ENCODE data around the gene DAPK2.

Gene DAPK2

GRCh38 chr15:63891079-63891767, 155.1 kb downstream of the DAPK2 start:
- Histone ChIP-seq H3K27me3 (ENCODE audit: control insufficient read depth, insufficient read depth, low read length) (no peaks in the 10 kb centered on the region), H3K4me3 (ENCODE audit: low read length) (no peak overlapping the region), H3K9me3 (ENCODE audit: control insufficient read depth, low read depth, low read length) (no peaks in the 10 kb centered on the region), H3K9ac (ENCODE audit: low read length) (no peak overlapping the region), H3K27ac (ENCODE audit: low read length) (no peak overlapping the region), H3K36me3 (ENCODE audit: control insufficient read depth, low read depth, low read length) (no peaks in the 10 kb centered on the region), H3K4me1 (ENCODE audit: control insufficient read depth, low read depth, low read length) (no peaks in the 10 kb centered on the region)

DNA sequence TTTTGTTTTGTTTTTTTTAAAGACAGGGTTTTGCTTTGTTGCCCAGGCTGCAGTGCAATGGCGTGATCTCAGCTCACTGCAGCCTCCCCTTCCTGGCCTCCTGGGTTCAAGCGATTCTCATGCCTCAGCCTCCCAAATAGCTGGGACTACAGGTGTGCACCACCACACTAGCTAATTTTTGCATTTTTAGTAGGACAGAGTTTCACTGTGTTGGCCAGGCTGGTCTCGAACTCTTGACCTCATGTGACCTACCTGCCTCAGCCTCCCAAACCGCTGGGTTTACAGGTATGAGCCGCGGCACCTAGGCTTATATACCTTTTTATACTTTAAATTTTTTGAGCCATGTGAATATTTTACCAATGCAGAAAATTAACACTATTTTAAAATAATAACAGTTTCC, 155.7 kb downstream of the DAPK2 start:
- no peaks in the 10 kb centered on the region for H3K36me3 ChIP-seq (ENCODE audit: control insufficient read depth, low read depth, low read length)
- H3K4me1 ChIP-seq (ENCODE audit: control insufficient read depth, low read depth, low read length) = no peaks in the 10 kb centered on the region
- no peak overlapping the region for H3K4me3 ChIP-seq (ENCODE audit: low read length)
- H3K9me3 ChIP-seq (ENCODE audit: control insufficient read depth, low read depth, low read length) = no peaks in the 10 kb centered on the region
- H3K27ac ChIP-seq (ENCODE audit: low read length) = no peak overlapping the region
- no peaks in the 10 kb centered on the region for H3K27me3 ChIP-seq (ENCODE audit: control insufficient read depth, insufficient read depth, low read length)
- no peak overlapping the region for H3K9ac ChIP-seq (ENCODE audit: low read length)

GRCh38 chr15:63889831-63890230, 156.5 kb downstream of the DAPK2 start:
- no peaks in the 10 kb centered on the region for H3K9me3 ChIP-seq (ENCODE audit: control insufficient read depth, low read depth, low read length)
- no peaks in the 10 kb centered on the region for H3K27me3 ChIP-seq (ENCODE audit: control insufficient read depth, insufficient read depth, low read length)
- H3K4me1 ChIP-seq (ENCODE audit: control insufficient read depth, low read depth, low read length) = no peaks in the 10 kb centered on the region

DNA sequence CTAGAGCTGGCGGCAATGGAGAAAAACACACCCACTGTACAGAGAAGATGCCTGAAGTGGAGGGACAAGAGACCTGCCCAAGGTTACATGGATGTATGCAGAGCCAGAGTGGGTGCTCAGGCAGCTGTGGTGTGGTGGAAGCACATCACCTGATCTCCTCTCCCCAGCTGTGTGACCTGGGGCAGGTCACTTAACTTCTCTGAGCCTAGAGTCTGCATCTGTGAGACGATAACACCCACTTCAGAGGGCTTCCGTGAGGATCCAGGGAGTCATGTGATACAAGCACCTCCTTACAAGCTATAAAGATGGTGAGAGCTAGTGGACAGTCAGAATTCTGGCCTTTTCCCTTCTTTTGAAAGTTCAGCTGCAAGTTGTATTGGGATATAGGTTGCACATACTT, 157.5 kb downstream of the DAPK2 start:
- Histone ChIP-seq H3K27ac (ENCODE audit: low read length) (no peak overlapping the region), H3K27me3 (ENCODE audit: control insufficient read depth, insufficient read depth, low read length) (no peaks in the 10 kb centered on the region), H3K4me1 (ENCODE audit: control insufficient read depth, low read depth, low read length) (no peaks in the 10 kb centered on the region), H3K9ac (ENCODE audit: low read length) (no peak overlapping the region), H3K36me3 (ENCODE audit: control insufficient read depth, low read depth, low read length) (no peaks in the 10 kb centered on the region), H3K4me3 (ENCODE audit: low read length) (no peak overlapping the region), H3K9me3 (ENCODE audit: control insufficient read depth, low read depth, low read length) (no peaks in the 10 kb centered on the region)

More at GRCh38 chr15:63889831-63890230, 156.5 kb downstream of the DAPK2 start:
- H3K36me3 ChIP-seq (ENCODE audit: control insufficient read depth, low read depth, low read length) = no peaks in the 10 kb centered on the region
- H3K9ac ChIP-seq (ENCODE audit: low read length) = no peak overlapping the region
- H3K27ac ChIP-seq (ENCODE audit: low read length) = no peak overlapping the region
- H3K4me3 ChIP-seq (ENCODE audit: low read length) = no peak overlapping the region

DNA sequence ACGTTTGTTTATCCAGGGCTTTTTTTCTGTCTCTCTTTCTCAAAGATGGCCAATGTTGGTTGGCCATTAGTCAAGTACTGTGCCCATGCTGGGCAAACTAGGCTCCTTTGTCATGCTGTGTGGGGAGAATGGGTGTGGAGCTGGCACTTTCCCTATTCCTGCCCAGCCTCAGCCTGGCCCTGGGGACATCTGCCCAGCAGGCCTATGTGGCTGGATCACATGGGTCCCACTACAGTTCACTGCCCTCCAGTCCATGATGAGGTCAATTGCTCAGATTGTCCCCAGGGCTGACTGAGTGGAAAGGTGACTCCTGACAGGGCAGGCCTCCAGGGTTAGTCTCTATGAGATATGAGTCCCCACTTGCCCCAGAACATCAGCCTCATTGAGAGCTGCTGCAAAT, 158.1 kb downstream of the DAPK2 start:
- no peak overlapping the region for H3K27ac ChIP-seq (ENCODE audit: low read length)
- no peaks in the 10 kb centered on the region for H3K4me1 ChIP-seq (ENCODE audit: control insufficient read depth, low read depth, low read length)
- H3K4me3 ChIP-seq (ENCODE audit: low read length) = no peak overlapping the region
- H3K27me3 ChIP-seq (ENCODE audit: control insufficient read depth, insufficient read depth, low read length) = no peaks in the 10 kb centered on the region
- no peak overlapping the region for H3K9ac ChIP-seq (ENCODE audit: low read length)
- H3K9me3 ChIP-seq (ENCODE audit: control insufficient read depth, low read depth, low read length) = no peaks in the 10 kb centered on the region
- H3K36me3 ChIP-seq (ENCODE audit: control insufficient read depth, low read depth, low read length) = no peaks in the 10 kb centered on the region

- H3K27ac ChIP-seq (ENCODE audit: low read length) = no peak overlapping the region
- no peaks in the 10 kb centered on the region for H3K4me1 ChIP-seq (ENCODE audit: control insufficient read depth, low read depth, low read length)
- no peak overlapping the region for H3K4me3 ChIP-seq (ENCODE audit: low read length)
- H3K36me3 ChIP-seq (ENCODE audit: control insufficient read depth, low read depth, low read length) = no peaks in the 10 kb centered on the region
- no peak overlapping the region for H3K9ac ChIP-seq (ENCODE audit: low read length)
- no peaks in the 10 kb centered on the region for H3K9me3 ChIP-seq (ENCODE audit: control insufficient read depth, low read depth, low read length)
- H3K27me3 ChIP-seq (ENCODE audit: control insufficient read depth, insufficient read depth, low read length) = no peaks in the 10 kb centered on the region
Observed at GRCh38 chr15:63887630-63888029, 158.7 kb downstream of the DAPK2 start.

DNA sequence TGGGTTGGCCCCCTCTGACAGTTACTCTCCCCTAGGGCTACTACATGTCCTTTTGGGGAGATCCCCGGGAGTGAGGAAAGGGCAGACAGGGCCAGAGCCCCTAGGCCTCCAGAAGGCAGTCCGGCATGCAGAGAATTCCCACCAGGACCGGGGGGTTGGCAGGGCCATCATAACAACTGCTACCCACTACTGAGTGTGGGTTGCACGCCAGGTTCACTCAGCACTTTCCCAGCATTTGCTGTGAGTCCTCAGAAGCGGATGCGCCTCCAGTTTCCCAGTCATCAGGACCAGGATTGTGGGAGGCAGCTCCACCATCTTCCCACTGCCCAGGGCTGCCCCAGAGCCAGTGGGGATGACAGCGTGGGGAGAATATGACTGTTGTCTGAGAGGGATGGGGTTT, 161.3 kb downstream of the DAPK2 start:
- Histone ChIP-seq H3K27ac (ENCODE audit: low read length) (no peak overlapping the region), H3K4me3 (ENCODE audit: low read length) (no peak overlapping the region), H3K9ac (ENCODE audit: low read length) (no peak overlapping the region), H3K4me1 (ENCODE audit: control insufficient read depth, low read depth, low read length) (peaks cover under 1% of the 10 kb centered on the region), H3K9me3 (ENCODE audit: control insufficient read depth, low read depth, low read length) (no peaks in the 10 kb centered on the region), H3K27me3 (ENCODE audit: control insufficient read depth, insufficient read depth, low read length) (no peaks in the 10 kb centered on the region), H3K36me3 (ENCODE audit: control insufficient read depth, low read depth, low read length) (no peaks in the 10 kb centered on the region)

DNA sequence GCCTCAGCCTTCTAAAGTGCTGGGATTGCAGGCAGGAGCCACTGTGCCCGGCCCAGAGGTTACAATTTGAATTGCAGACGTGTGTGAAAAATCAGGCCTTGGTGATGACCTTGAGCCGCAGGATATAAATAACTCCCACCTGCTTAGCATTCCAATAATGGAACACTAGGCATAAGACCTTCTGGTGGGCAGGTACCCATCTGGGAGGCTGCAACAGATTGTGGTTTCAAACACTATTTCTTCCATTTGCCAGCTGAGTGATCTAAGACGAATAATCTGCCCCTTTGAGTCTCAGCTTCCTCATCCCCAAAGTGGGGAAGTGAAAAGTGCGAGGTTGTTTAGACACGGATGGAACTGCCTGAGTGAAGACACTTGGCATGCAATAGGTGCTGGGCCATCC, 164.9 kb downstream of the DAPK2 start:
- no peak overlapping the region for H3K9ac ChIP-seq (ENCODE audit: low read length)

GRCh38 chr15:63880744-63881143, 165.5 kb downstream of the DAPK2 start:
- Histone ChIP-seq H3K4me1 (ENCODE audit: control insufficient read depth, low read depth, low read length) (peaks cover 15% of the 10 kb centered on the region), H3K27me3 (ENCODE audit: control insufficient read depth, insufficient read depth, low read length) (no peaks in the 10 kb centered on the region), H3K36me3 (ENCODE audit: control insufficient read depth, low read depth, low read length) (no peaks in the 10 kb centered on the region), H3K4me3 (ENCODE audit: low read length) (no peak overlapping the region), H3K9me3 (ENCODE audit: control insufficient read depth, low read depth, low read length) (no peaks in the 10 kb centered on the region), H3K9ac (ENCODE audit: low read length) (no peak overlapping the region), H3K27ac (ENCODE audit: low read length) (no peak overlapping the region)

More for the DNA sequence above, 164.9 kb downstream of the DAPK2 start:
- Histone ChIP-seq H3K4me3 (ENCODE audit: low read length) (no peak overlapping the region), H3K27me3 (ENCODE audit: control insufficient read depth, insufficient read depth, low read length) (no peaks in the 10 kb centered on the region), H3K9me3 (ENCODE audit: control insufficient read depth, low read depth, low read length) (no peaks in the 10 kb centered on the region), H3K36me3 (ENCODE audit: control insufficient read depth, low read depth, low read length) (no peaks in the 10 kb centered on the region), H3K27ac (ENCODE audit: low read length) (no peak overlapping the region), H3K4me1 (ENCODE audit: control insufficient read depth, low read depth, low read length) (peaks cover 15% of the 10 kb centered on the region)

- no peak overlapping the region for H3K9ac ChIP-seq (ENCODE audit: low read length)
- no peaks in the 10 kb centered on the region for H3K27me3 ChIP-seq (ENCODE audit: control insufficient read depth, insufficient read depth, low read length)
- peaks cover 15% of the 10 kb centered on the region for H3K4me1 ChIP-seq (ENCODE audit: control insufficient read depth, low read depth, low read length)
- H3K27ac ChIP-seq (ENCODE audit: low read length) = no peak overlapping the region
- no peaks in the 10 kb centered on the region for H3K9me3 ChIP-seq (ENCODE audit: control insufficient read depth, low read depth, low read length)
- H3K4me3 ChIP-seq (ENCODE audit: low read length) = no peak overlapping the region
- H3K36me3 ChIP-seq (ENCODE audit: control insufficient read depth, low read depth, low read length) = no peaks in the 10 kb centered on the region
Observed at GRCh38 chr15:63879995-63880394, 166.3 kb downstream of the DAPK2 start.

GRCh38 chr15:63879211-63879610, 167.1 kb downstream of the DAPK2 start:
- Histone ChIP-seq H3K36me3 (ENCODE audit: control insufficient read depth, low read depth, low read length) (no peaks in the 10 kb centered on the region), H3K4me1 (ENCODE audit: control insufficient read depth, low read depth, low read length) (peaks cover 15% of the 10 kb centered on the region), H3K9ac (ENCODE audit: low read length) (no peak overlapping the region), H3K27ac (ENCODE audit: low read length) (no peak overlapping the region), H3K4me3 (ENCODE audit: low read length) (no peak overlapping the region), H3K9me3 (ENCODE audit: control insufficient read depth, low read depth, low read length) (no peaks in the 10 kb centered on the region), H3K27me3 (ENCODE audit: control insufficient read depth, insufficient read depth, low read length) (no peaks in the 10 kb centered on the region)

GRCh38 chr15:63877713-63878271, 168.5 kb downstream of the DAPK2 start:
- Histone ChIP-seq H3K9me3 (ENCODE audit: control insufficient read depth, low read depth, low read length) (no peaks in the 10 kb centered on the region), H3K9ac (ENCODE audit: low read length) (no peak overlapping the region), H3K4me3 (ENCODE audit: low read length) (no peak overlapping the region), H3K4me1 (ENCODE audit: control insufficient read depth, low read depth, low read length) (peaks cover 15% of the 10 kb centered on the region), H3K27ac (ENCODE audit: low read length) (no peak overlapping the region), H3K27me3 (ENCODE audit: control insufficient read depth, insufficient read depth, low read length) (no peaks in the 10 kb centered on the region), H3K36me3 (ENCODE audit: control insufficient read depth, low read depth, low read length) (no peaks in the 10 kb centered on the region)

Measured in iPS-18a (cell line).